B cell (primary cell): ENCODE data around the gene TMEM106B.
"Not testable (repeated sequence)": the region's sequence is repeated elsewhere in the genome, so short reads cannot be mapped to it uniquely, and the experiment has no call there.

Experiments
- CTCF ChIP-seq: fragments of 200-600 bp; IDR thresholded peaks from one replicate; pipeline ENCODE4 v1.8.0; 2022; ENCODE audit warnings: antibody characterized with exemption, mild to moderate bottlenecking
- EZH2 ChIP-seq: IDR thresholded peaks from 2 replicates; pipeline ENCODE4 v1.6.1; 2012; ENCODE audit warnings: borderline replicate concordance, low read depth, mild to moderate bottlenecking, moderate library complexity, low read length; ENCODE audit not compliant: insufficient read depth, poor library complexity, severe bottlenecking

GRCh38 chr7:12168065-12168464 lies 43.0 kb upstream of the TMEM106B start:
- TF ChIP-seq CTCF, EZH2: not testable (repeated sequence)
